ENCODE results near the gene GSG1. TPM values are rescaled to one million over a fixed set of nuclear protein-coding genes. Genes with fewer than 3 reads are reported as not detected.

The GSG1 gene
- total and polyA plus RNA-seq, 2 of the 8 experiments (the other 6 are each of a cell fraction or from before 2014, with no cell fraction given): 0.89 to 1.4 TPM

DNA sequence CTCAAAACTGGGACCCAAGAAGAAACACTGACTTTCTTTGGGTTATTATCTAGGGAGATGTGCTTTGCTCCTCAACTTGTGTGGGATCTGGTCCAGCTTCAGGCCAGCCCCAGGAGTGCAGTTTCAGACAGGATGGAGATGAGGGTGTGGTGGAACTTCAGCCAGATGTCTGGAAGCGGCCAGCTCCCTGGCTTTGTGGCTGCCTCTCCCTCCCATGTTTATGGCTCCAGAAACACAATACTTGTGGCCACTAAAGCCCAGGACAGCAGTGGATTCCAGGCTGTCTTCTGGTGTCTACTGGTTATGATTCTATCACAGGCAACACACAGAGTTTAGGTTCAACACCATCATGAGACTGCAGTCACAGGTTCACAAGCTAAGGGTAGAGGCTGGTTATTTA lies 48.8 kb upstream of the GSG1 start (continued):
- TF ChIP-seq, protein P1, sequence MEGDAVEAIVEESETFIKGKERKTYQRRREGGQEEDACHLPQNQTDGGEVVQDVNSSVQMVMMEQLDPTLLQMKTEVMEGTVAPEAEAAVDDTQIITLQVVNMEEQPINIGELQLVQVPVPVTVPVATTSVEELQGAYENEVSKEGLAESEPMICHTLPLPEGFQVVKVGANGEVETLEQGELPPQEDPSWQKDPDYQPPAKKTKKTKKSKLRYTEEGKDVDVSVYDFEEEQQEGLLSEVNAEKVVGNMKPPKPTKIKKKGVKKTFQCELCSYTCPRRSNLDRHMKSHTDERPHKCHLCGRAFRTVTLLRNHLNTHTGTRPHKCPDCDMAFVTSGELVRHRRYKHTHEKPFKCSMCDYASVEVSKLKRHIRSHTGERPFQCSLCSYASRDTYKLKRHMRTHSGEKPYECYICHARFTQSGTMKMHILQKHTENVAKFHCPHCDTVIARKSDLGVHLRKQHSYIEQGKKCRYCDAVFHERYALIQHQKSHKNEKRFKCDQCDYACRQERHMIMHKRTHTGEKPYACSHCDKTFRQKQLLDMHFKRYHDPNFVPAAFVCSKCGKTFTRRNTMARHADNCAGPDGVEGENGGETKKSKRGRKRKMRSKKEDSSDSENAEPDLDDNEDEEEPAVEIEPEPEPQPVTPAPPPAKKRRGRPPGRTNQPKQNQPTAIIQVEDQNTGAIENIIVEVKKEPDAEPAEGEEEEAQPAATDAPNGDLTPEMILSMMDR (IDR thresholded peaks at IDR 0.05; ENCODE audit: control extremely low read depth in 1 of 3, insufficient read depth in 1 of 3, low read depth in 1 of 3, low read length in 3 of 3): no peak
- TF ChIP-seq HDAC6 (IDR thresholded peaks at IDR 0.05; ENCODE audit: low read depth, low read length): no peak
- no peak for TF ChIP-seq SAP30 (IDR thresholded peaks at IDR 0.05; ENCODE audit: insufficient read depth, insufficient replicate concordance, low read length)
- TF ChIP-seq TCF12 (IDR thresholded peaks at IDR 0.05; ENCODE audit: low read depth, low read length): no peak
- no peak for TF ChIP-seq BCL11A (IDR thresholded peaks at IDR 0.05; ENCODE audit: low read depth in 2 of 2, low read length in 2 of 2)

Measured in H1 (cell line).